ENCODE data around the gene CHI3L1.

The CHI3L1 gene

DNA sequence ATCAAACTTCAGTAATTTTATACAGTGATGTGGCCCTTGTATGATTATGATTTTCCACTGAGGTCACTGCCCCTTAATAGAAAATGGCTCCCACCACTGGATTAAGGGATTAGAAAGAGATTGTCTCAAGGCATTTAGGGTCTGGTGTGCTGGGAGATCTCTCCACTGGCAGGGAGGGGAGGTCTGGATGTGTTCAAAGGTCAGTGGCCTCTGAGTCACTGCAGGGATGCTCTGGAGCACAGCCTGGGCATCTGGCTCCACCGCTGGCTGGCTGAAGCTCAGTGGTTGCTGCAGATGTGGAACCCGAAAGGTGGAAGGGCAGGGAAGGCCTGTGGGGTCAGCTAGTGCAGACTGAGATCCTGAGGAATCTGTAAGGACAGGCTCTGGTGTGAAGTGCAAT lies 18.3 kb upstream of the CHI3L1 start:
- DNase-seq = no peak

DNA sequence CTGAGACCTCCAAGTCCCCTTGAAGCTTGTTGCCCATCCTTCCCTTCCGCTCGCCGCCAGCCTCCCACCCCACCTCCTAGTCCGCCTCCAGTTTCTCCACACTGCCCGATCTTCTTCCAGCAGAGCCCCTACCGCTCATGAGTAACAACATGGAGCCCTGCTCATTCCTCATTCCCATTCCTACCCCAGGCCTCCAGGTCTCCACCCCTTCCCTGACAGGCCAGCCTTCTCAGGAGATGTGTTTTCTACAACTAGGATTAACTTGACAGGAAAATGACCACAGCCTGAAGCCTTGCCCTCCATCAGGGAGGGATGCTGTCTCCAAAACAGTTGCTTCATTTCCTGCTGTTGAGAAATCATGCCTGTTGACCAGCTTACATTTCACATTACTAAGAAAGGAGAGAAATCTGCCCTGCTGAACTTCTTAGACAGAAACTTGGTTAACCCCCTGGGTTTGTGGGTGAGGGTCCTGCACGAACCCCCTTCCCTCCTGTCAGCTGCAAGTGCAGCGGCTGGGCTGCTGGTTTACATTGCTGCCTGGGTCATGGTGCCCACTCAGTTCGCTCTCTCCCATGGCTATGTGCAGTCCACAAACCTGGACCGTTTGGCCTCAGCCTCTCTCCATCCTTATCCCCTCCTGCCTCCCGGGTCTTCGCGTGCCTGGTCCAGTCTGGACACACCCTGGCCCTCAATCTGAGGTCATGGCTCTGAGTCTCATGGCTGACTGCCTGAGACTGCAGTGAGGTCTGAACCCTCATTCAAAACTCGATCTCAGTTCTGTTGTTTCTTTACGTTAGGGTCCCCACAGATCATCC lies 16.1 kb upstream of the CHI3L1 start:
- no peak for DNase-seq

DNA sequence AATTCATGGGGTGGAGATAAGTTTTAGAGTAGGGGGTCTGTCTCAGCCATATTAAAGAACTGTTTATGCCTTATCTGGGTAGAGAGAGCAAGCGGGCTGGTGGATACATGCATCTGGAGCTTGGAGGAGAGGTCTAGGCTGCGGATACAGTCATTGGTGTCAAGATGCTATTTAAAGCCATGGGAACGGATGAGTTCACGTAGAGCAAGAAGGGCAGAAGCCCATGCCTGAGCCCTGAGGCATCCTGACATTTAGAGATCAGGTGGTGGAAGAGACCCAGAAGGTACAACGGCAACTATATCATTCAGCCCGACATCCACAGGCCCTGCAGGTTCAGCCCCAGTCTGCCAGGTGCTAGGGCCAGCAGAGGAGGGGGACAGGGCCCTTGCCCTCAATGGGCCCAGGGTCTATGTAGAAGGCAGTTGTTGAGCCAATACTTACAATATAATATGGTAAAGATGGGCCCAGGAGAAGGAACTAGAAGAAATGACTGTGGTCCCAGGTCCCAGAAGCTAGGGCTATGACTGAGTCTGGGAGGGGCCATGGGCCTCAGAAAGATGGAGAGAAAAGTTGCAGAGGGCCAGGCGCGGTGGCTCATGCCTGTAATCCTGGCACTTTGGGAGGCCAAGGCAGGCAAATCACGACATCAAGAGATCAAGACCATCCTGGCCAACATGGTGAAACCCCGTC lies 15.2 kb upstream of the CHI3L1 start:
- no peak for DNase-seq

DNA sequence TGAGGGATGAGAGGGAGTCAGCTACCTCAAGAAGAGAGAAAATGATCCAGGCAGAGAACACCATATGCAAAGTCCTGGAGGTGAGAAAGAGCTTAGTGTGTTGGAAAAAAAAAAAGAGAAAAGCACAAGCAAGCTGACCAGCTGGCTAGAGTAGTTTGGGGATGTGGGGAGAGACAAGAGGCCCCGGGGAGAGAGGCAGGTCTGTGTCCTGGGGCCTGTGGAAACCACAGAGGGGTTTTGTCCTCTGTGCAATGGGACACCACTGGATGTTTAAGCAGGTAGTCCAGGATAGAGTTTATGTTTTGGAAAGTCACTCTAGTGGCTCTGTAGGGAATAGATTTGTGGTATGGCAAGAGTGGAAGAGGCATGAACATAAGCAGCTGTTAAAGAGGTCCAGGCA lies 14.4 kb upstream of the CHI3L1 start:
- no peak for DNase-seq

DNA sequence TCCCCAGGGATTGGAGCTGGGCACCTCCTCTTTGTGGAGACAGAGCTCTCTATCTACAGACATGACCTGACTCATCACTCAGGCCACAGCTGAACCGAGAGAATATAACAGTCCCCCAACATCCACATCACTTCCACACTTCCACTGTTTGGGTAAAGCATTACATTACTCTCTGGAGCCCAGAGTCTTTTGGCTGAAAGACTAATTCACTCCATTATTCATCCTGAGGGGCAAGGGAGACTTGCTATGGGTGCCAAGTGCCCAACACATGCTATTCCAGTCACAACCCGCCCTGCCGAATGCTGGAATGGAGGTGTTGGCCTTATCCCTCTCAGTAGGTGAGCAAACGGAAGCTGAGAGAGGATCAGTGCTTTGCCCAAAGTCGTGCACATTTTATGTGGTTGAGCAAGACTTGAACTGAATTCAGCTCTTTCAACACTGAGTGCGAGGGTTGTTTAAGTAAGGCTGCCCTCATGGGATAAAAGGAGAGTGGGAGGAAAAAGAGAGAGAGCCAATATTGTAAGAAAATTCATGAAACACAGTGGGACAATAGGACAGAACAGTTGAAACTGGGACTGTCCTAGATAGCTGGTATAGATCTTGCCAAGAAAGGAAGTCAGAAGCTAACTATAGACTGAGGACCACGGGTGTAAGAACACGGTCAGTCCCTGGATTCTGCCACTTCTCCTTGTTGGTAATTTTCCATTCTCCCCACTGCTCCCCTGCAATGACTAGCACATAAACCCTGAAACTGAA lies 13.5 kb upstream of the CHI3L1 start:
- DNase-seq = no peak

DNA sequence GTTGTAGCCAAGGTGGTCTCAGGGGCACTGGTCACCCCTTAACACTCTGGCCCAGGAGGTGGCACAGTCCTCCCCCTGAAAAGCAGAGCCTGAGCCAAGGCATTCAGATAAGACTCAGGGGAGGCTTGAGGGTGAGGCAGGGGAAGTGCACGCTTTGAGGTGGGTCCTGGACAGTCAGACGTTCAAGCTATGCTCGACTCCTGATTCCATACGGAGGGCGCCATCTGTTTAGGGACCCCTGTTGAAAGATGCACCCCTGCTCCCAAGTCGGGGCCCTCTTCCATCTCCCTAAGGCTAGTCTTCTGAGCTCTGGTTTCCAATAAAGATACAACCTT lies 12.9 kb upstream of the CHI3L1 start:
- no peak for DNase-seq

DNA sequence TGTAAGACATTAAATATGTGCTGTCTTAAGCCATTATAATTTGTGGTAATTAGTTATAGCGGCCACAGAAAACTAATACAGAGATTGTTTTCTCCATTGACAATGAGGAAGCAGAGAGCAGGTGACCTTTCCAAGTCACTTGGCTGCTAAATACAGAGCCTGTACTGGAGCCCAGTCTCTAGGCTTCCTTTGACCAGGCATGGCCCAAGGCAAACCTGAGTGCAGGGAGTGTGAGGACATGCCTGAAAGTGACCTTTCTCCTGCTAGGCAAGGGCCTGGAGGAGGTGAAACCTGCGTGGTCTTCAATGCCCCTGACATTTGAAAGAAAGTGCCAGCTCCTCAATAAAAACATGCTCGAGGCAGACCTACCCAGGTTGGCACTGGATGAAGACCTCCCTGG lies 12.5 kb upstream of the CHI3L1 start:
- DNase-seq = no peak

DNA sequence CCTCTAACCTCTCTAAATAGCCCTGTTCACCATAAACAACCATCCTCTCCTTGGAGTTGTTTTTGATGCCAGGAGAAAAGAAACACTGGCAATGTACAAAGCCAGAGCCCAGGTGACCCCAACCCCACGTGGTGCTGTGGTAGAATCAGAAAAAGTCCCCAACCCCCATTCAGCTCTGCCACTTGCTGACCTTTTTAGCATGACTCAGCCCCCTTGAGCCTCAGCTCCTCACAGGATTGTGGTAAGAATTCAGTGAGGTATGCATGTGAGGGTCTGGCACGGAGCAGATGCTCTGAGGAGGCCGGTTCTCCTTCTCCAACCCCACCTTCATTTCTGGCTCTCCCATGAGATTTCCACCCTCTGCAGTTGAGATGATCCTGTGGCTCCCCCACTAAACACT lies 11.1 kb upstream of the CHI3L1 start:
- peak; percentile 13 for DNase-seq

DNA sequence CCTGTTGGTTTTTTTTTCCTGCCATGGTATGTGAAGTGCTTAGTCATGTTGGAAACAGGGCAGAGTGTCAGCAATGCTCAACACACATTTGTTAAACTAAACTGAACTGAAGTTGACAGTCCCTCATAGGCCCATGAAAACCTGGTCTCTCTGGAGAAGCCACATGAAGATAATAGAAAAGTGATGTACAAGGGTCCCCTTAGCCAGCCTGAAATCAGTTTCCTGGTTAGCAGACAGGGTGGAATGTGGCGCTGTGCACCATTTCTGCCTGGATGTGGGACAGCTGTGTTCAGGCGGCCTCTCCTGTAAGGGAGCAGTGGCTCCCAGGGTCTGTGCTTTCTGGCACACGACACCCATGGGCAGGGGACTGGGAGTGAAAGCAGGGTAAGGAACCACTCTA lies 9.9 kb upstream of the CHI3L1 start:
- no peak for DNase-seq

DNA sequence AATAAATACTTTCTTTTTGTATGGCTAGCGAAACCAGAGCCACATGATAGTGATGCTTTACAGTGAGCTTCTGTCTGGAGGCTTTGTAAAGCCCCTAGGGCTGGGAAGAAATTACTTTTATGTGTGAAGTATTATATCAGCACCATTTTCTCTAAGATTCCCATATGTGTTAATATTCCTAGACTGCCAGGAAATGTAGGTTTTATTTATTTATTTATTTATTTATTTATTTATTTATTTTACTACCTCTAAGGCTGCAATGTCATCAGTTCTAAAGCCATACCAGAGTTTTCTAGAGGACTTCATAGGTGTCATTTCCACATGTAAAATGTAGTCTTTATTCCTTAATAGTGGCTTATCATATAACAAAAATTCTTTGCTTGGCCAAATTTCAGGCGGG lies 4.4 kb upstream of the CHI3L1 start:
- no peak for DNase-seq

DNA sequence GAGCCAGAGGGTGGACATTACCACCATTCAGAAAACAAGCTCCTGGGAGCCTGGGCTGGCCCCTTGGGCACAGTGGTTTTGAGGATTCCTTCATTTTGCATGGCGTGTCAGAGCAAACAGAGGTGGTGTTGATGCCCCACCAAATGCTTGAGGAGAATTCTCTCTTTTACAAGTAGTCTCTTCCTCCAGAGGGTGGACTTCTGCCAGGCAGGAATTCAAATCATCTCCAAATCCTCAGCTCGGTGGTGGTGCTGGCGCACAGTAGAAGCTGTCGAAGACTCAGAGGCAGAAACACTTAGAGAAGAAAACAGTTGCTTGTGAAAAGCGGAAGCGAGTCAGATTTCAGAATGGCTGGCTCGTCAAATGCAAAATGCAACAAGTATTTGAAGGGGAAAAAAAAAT lies 3.4 kb upstream of the CHI3L1 start:
- DNase-seq = no peak

DNA sequence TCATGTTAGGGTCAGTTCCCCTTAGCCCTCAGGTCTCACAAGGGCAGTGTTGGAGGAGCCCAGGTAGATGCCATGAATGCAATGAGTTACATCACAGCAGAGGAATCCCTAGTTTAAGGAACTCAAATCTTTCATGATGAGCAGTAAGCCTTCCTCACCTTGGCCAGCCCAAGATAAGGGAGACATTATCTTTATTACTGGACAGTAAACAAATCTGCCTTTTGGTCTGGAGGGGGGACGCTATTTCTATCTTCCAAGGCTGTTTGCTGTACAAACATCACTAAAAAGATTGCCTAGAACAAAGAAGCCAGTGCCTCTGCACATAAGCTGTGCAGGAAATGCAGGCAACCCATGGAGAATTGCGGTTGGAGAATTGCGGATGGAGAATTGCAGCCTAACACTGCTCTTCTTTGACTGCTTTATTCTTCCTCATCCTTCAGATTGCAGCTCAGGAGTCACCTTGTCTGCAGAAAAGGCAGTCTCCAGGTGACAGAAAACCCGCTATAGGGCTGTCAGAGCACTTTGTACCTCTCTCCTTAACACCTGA lies 2.3 kb upstream of the CHI3L1 start:
- DNase-seq = no peak

DNA sequence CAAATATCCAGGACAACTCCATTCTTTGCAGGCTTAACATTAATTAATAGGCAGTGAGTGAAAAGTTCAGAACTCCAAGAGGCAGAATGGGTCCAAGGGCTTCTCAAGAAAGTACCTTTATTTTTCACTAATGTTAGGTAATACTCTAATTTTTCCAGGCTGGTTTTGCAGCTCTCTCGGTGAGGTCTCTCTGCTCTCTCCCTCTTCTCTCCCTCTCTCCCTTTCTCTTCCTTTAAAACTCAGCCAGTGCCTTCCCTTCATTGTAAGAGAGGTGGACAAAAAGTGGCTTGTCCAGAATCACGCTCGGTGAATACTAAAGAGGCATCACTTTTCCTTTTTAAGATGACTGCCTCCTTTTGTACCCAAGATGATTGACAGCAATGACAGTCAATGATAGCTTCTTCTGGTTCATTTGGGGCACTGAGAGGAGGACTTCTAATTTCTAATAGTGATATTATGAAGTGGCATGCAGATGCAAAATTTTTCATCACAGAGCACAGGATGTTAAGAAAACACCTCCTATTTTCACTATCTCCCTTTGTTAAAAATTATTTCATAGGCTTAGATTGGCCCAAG lies 1.3 kb upstream of the CHI3L1 start:
- no peak for DNase-seq

DNA sequence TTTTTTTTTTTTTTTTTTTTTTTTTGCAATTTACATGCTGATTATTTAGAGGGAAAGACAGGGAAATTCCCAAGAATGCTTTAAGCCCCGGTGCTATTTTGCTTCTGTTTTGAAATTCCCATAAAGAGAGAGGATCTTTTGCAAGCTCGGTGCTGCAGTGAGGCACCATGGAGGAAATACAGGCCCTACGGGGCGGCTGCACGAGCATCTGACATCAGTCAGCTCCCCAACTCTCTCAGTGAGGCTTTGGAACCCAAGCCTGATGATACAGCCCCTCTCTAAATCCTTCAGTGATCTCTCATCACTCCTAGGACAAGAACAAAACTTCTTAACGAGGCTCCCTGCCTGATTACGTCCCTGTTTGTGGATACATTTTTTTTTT lies 791 bp upstream of the CHI3L1 start:
- no peak for DNase-seq

DNA sequence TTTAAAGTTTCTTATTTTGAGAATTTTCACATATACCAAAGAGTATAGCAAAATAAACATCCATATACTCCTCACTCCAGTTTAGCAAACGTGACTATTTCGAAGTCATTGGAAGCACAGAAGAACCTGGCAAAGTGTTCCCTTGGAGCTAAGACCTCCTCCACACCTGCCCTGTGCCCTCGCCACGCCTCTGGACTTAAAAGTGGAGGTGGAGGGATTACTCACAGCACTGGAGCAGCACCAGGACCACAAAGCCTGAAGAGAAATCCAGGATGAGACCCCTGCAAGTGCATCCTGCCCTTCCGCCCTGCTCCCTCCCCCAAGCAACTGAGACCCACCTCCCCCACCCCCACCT lies 436 bp downstream of the CHI3L1 start:
- DNase-seq = no peak

DNA sequence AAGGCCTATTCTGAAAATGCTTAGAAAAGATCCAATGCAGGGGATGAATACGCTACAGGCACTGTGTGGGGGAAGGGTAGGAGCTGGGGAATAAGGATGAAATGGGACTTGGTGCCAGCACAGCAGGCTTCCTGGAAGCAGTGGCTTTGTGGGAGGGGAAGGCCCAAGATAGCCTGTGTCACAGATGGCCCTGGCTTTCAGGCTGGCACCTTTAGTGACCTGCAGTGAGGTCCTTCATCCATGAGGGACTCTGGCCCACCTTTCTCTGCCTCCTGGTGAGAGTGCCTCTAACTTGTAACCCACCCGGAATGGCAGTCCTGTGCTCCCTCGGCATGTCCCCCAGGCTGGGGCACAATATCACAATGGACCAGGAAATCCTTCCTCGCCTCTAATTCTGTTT lies 919 bp downstream of the CHI3L1 start:
- no peak for DNase-seq

DNA sequence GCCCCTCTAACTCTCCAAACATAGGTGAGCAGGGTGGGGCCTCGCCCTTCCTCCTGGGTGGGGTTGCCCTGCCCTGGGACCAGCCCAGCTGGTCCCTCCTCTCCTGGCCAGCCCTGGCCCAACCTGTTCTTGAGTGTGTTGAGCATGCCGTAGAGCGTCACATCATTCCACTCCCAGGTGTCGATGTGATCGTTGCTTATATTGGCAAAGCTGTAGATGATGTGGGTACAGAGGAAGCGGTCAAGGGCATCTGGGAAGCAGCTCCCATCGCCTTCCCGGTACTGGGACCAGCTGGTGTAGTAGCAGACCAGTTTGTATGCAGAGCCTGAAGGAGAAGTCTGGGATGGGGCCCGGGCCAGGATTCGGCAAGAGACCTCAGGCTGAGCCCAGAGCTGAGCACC lies 1.4 kb downstream of the CHI3L1 start:
- DNase-seq = no peak

DNA sequence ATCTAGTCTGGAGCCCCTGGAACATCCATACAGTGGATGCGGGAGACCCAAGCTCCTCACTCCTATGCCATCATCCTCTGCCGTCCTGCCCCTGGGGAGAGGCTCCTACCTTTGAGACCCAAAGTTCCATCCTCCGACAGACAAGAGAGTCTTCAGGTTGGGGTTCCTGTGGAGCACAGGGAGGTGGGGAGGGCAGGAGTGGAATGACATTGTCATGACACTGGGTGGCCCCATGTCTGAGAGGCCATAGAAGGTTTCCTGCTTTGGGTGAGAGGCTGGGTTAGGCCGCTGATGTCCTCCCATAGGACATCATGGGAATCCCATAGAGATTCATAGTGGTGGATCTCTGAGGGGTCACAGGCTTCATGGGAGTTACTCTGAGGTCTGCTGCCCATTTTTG lies 2.0 kb downstream of the CHI3L1 start:
- DNase-seq = no peak

DNA sequence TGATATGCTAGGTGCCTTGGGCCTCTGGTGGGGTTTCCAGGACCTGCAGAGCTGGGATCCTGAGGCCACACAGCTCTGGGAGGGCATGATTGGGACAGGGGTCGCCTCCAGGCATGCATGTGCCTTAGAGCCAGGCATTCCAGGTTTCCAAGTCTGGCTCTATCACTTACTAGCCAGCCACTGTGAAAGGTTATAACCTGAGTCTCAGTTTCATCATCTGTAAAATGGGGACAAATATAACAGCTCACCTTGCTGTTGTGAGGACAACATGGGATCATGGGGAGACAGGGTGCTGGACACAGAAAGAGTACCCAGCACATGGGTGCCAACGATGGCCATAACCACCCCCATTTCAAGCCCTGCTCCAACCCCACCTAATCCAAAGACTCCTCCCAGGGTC lies 2.7 kb downstream of the CHI3L1 start:
- DNase-seq = no peak

DNA sequence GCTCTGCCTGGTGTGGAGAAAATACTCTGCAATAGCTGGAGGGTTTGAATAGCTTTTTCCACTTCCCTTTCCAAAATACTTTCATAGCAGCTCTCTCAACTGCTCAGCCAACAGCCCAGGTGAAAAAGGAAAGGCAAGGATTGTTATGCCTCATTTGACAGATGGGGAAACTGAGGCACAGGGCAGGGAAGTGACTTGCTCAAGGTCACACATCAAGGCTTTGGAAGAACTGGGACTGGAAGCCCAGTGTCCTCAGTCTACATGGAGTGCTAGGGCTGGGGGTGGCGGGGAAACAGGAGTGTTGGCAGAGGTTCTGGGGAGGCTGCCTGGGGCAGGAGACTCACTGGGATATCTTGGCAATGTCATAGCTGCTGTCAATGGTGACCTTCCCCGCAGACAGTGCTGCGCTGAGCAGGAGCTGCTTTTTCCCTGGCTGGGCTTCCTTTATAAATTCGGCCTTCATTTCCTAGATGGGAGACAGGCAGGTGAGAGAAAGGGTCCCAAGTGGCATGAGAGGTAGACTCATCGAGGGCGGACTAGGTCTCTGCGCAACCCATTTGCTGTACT lies 4.0 kb downstream of the CHI3L1 start:
- DNase-seq = no peak

DNA sequence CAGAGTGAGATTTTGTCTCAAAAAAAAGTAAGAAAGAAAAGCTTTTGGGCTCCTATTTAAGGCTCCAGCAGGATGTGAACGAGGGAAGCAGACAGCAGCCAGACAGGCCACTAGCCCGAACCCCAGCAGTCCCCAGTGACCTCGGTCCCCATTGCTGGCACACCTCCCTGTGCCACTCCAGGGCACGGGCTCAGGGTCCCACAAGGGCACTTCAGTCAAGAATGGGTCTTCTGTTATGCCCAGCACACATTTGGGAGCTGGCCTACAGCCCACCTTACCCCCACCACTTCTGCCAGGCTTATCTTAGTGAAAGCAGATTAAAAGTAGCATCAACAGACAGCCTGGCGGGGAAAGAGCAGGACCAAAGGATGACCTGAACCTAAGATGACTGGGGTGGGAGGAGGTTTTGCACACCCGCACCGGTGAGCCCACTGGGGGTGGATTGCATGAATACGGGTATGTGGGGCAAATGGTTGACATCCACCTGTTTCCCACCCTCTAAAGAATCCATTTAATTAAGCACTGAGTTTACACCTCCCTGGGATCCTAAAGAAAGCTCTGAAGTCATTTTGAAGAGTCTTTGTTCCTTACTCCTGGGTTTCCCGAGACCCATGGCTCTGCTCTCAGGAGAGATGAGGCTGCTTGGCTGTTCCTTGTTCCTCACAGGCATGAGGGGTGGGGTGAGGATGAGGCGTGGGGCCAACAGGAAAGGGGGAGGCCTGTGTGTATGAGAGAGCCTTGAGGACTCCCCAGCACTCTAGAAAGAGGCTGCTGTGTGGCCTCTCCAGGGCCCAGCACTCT lies 4.7 kb downstream of the CHI3L1 start:
- DNase-seq = no peak

DNA sequence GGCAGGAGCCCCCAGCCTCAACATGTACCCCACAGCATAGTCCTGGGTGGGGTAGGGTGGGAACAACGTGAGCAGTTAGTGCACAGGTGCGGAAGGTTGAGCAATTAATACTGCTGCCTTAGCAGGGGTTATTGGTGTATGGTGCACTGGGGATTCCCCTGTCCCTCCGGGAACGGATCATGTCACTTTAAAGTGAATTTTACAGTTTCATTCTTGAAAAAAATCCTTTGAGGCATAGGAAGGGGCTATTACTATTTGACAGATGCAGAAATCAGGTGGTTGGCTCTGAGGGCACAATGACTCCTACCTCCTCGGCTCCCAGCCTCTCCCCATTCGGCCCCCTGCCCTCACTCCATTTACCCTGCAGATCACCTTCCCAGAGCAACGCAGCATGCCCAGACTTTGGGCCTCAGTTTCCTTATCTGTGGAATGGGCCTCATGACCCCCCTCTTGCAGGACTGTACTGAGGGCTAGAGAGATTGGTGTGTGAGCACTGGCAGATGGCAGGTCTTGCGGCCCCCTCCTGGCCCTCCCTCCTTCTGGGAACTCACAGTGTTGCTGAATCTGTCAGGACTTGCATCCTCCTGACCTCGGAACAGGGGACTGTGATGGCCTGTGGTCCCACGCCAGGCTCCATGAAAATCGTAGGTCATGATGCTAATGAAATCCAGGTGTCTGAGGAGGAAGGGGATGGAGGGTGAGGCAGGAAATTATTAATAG lies 5.7 kb downstream of the CHI3L1 start:
- DNase-seq = no peak

All from activated CD4-positive, alpha-beta T cell treated with anti-CD3 and anti-CD28 coated beads for 48 hours (primary cell).